ENCODE measurements around the gene DMTF1. TPM values are rescaled to one million over a fixed set of nuclear protein-coding genes. Genes with fewer than 3 reads are reported as not detected.
"Not testable (repeated sequence)": the region's sequence is repeated elsewhere in the genome, so short reads cannot be mapped to it uniquely, and the experiment has no call there.

DMTF1 gene, protein sequence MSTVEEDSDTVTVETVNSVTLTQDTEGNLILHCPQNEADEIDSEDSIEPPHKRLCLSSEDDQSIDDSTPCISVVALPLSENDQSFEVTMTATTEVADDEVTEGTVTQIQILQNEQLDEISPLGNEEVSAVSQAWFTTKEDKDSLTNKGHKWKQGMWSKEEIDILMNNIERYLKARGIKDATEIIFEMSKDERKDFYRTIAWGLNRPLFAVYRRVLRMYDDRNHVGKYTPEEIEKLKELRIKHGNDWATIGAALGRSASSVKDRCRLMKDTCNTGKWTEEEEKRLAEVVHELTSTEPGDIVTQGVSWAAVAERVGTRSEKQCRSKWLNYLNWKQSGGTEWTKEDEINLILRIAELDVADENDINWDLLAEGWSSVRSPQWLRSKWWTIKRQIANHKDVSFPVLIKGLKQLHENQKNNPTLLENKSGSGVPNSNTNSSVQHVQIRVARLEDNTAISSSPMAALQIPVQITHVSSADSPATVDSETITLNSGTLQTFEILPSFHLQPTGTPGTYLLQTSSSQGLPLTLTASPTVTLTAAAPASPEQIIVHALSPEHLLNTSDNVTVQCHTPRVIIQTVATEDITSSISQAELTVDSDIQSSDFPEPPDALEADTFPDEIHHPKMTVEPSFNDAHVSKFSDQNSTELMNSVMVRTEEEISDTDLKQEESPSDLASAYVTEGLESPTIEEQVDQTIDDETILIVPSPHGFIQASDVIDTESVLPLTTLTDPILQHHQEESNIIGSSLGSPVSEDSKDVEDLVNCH
- total RNA-seq, result 44.4 and 72.0 TPM in 2 replicates

DNA sequence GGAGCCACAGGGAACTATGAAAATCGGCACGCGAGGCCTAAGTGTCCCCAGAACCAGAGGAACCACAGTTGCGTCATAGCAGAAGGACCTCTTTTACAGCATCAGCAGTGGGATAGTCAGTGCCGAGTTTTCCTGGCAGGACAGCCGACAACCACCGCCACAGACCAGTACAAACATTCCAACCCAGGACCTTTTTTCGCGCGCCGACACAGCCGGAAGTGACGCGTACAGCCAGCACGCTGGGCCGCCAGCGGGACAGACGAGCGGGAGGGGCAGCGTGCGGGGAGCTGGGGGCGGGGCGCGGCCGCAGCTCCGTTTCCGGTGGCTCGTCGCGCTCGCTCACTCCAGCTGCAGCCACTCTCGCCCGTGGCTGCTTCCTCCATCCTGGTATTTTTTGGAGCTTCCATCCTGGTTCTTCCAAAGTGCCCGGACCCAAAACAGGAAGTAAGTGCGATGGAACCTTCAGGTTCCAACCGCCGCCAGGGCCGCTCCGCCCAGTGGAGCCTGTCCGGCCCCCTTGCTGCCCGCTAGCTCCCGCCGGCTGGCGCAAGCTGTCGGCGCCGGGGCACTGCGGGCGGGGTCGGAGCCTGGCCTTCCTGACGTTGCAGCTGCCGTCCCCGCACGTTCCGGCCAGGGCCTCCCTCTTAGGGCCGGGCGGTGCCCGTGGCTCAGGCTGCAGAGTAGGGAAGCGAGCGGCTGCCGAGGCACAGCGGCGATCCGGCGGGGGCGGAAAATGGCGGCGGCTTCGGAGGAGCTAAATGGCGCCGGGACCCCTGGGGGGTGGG, at the start of gene DMTF1:
DMTF1 (plus strand) TSS at position 342 of the 785 bp plus-strand sequence. CDS start 12,489 bp downstream, outside the sequence.
- DNase-seq, result peak; percentile 96

DNA sequence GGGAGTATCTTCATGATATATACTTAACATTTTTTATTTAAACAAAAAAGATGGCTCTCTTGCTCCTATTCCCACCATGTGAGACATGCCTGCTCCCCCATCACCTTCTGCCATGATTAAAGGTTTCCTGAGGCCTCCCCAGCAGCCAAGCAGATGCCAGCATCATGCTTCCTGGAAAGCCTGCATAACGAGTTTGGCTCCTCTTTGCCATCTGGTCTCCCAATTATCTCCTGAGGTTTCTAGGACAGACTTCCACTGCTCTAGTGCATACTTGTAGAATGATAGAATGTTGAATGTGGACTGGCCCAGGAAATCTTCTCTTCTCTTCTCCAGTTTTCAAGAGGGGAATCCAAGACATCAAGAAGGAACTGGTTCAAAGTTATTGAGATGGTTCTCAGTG, 46.9 kb upstream of the DMTF1 start:
- DNase-seq, result no peak

DNA sequence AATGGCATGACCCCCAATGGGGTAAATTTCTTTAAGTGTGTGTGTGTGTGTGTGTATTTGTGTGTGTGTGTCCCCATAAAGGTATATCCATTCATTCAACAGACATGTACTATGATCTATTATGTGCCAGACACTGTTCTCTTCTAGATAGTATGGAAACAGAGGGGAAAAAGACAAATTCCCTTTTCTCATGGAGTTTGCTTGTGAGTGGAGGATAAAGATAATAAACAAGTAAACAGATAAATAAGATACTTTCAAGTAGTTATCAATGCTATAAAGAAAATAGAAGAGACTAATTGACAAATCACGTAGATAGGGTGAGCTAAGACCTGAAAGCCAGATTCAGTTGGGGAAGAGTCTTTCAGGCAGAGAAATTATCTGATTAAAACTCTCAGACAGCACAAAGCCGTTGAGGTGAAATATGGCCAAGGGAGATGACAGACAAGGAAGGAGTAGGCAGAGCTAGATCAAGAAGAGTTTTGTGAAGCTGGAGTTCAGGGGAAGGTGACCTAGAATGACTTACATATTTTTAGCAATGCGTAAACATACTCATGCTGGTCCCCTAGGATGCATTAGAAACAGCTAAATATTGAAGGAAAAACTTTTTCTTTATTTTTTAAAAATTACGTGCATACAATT, 45.2 kb upstream of the DMTF1 start:
- DNase-seq, result no peak

DNA sequence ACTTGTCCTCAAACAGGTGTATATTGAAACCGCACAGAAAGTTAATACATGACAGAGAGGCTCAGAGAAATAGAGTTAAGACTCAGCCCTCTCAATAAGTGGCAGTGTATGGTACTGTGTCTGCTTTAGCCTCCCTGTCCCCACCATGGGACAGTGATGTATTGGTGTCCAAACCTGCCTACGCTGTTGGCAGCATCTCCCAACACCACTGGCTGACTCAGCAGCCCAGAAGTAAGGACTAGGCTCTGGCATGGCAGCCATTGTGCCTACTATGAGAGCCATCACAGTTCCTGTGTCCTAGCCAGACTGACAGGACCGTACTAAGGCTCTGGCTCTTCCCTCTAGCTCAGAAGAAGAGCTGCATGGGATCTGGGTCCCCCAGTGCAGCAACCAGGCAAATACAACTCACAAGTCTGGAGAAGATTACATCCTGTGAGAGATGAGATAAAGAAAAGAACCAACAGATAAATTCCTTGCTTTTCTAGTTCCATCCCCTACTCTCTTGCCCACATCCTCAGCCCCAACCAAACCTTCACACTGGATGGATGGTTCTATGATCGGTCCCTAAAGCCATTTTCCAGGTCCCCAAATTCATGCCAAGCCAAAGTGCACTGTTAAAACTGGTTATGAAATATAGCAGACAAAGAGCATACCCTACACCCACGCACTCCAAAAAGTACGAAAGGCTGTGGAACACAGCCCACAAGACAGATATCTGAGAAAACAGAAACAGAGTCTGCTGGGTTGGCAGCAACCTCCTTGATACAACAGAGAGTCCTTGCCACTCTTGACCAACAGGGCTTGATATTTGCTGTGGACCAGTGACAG, 44.1 kb upstream of the DMTF1 start:
- no peak for DNase-seq

DNA sequence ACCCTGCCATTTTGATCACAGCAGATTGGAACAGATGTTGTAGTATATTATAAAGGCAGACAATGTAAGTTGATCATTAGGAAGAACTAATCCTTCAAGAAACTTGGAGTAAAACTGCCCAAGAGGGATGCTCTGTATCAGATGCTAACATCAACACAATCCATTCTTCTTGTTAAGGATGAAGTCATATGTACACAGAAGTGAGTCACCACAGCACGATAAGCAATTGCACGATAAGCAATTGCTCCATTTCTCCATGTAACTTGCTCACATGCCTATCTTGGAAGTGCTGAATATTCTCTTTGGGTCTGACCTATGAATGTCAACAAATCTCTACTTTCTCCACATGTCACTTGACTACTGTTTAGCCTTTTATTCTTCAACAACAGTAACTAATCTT, 41.5 kb upstream of the DMTF1 start:
- DNase-seq, result peak; percentile 41

DNA sequence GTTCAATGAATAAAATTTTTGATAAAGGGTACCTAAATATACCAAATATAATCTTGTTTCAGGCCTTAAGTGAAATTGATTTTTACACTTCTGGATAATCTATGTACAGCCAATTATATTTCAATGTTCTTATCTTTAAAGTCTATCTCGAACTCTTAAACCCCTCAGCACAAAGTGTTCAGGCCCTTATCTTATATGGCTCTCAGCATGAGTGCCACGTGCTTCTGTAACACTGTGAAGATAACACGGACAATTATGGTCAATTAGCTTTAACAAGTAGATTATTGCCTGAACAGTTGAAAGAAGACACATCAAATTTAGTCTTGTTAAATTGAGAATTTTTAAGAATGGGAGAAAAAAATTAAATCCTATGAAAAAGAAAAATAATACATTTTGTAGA, 40.4 kb upstream of the DMTF1 start:
- no peak for DNase-seq

DNA sequence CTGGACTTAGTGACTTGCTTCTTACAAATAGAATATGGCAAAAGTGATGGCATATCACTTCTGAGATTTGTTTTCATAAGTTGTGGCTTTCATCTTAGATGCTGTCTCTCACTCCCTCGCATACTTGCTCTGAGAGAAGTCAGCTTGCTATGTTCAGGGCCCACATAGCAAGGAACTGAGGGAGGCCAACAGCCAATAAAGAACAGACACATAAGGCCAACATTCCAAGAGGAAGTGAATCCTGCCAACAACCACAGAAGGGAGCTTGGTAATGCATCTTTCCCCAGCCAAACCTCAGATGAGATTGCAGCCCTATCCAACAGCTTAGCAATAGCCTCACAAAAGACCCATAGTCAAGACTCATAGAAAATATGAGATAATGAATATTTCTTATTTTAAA, 39.2 kb upstream of the DMTF1 start:
- no peak for DNase-seq

DNA sequence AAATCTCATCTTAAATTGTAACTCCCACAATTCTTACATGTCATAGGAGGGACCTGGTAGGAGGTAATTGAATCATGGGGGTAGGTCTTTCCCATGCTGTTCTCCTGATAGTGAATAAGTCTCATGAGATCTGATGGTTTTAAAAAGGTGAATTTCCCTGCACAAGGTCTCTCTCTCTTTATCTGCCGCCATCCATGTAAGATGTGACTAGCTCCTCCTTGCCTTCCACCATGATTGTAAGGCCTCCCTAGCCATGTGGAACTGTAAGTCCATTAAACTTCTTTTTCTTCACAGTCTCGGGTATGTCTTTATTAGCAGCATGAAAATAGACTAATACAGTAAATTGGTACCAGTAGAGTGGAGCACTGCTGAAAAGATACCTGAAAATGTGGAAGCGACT, 38.3 kb upstream of the DMTF1 start:
- not testable (repeated sequence) for DNase-seq

DNA sequence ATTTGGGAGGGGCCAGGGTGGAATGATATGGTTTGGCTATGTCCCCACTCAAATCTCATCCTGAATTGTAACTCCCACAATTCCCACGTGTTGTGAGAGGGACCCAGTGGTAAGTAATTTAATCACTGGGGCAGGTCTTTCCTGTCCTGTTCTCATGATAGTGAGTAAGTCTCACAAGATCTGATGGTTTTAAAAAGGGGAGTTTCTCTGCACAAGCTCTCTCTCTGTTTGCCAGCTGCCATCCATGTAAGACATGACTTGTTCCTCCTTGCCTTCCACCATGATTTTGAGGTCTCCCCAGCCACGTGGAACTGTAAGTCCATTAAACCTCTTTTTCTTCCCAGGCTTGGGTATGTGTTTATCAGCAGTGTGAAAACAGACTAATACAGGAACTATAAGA, 36.5 kb upstream of the DMTF1 start:
- not testable (repeated sequence) for DNase-seq

DNA sequence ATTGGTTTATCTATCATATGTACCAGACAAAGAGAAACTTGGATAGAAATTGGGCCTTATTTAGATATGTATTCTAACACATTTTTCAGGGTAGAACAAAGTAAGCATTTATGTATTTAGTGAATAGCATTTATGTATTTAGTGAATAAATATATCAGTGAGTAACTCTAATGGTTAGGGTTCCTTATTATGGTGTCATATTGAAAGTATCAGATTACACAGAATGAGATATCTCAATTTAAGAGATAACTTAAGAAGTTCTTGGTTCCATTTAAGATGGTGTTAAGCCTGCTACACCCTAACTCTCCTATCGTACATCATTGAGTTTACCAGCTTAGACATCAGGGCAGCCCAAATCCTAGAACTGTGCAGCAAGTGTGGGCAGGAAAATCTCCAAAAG, 35.9 kb upstream of the DMTF1 start:
- no peak for DNase-seq

DNA sequence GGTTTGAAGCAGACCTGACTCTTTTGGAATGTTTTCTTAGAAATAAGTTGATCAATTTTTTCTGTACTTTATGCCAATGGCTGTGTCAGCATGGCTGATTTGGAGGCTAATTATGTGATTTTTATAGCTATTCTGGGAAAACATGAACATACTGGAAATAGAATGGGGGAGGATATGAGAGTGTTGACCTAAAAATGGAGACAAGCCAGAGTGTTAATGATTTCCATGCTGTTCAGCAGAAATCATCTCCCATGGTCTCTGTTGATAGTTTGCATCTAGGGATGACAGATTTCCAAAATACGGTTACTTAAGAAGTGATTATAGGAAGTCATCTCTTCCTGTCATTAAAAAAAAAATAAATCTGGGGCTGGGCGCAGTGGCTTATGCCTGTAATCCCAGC, 32.7 kb upstream of the DMTF1 start:
- no peak for DNase-seq

DNA sequence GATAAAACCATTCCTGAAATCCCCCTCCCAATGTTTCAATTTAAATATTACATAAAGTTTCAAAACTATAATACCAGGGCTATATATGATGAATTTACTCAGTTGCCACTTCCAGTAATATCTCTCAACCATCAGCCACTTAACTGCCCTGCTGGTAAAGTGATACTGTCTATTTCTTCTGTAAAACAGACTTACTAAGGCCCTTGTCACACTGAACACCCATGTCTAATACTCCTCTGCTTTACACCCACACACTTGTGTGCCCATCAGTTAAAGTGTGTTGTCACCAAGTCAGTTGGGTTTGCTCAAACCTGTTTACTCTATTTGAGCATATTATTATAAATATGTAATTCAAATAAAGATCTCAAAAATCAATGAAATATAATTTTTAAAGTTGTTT, 29.1 kb upstream of the DMTF1 start:
- DNase-seq, result no peak

DNA sequence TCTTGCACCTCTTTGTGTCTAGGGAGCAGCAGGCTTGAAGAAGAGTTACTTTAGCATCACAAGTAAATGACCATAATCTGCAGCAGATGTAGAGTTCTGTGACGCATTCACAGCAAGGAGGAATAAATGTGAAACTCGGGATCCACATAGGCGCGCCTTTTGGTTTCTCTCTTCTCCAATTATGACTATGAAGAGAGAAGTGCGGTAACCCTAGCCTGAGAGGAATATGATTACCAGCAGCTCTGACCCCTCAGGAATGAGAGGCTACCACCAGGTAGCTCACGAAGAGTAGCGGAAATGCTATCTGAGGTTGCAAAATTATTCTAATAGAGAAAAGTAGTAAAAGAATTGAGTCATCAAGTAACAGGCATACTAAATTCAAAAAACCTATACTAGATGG, 25.2 kb upstream of the DMTF1 start:
- no peak for DNase-seq

DNA sequence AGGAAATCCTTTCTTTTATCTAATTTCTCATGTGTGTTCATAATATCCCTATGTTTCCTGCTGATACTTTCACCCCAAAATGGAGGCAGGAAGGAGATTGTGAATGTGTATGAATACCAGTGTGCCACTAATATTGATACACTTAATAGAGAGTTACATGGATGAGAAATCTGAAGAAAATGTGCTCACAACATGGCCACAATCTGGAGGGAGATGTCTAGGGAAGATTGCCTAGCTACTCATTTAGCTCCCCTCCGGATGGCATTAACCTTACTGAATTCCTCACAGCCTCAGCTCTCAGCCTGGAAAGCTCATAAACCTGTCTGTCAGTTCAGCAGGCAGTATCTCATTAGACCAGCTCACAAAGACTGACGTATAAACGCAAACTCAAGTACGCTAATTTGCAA, 23.4 kb upstream of the DMTF1 start:
- DNase-seq, result peak; percentile 19

DNA sequence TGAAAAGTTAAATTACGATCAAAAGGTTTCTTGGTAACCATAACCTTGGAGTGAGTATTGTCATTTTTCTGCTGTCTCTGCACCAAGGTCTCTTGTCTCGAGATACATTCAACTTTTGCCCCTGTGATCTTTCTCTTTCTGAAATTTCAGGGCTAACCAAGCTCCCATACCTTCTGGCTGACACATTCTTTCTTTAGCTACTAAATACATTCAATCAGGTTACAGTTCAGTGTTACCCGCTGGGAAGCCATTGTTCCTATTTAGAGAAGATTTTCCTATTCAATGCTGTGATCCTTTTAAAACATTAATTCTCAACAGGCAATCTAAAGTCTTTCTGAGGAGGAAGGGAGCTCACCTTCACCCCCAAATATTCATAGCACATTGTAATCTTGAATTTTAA, 22.9 kb upstream of the DMTF1 start:
- DNase-seq, result no peak

DNA sequence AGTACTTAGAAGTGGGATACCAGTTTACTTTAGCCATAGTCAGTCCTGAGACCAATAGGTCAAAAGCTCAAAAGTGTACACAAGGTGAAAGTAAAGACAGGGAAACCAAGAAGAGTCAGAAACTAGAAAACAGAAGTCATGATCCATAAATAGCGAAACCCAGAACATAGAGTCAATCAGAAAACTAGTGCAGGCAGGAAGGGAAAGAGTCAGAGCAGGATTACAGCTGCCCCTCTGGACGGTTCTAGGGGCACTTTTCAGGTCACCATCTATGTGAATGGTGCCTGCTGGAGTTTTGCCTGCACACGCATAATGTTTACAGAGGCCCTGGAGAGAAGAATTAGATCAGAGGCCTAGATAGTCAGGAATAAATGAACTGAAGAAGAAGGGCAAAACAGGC, 22.4 kb upstream of the DMTF1 start:
- no peak for DNase-seq

DNA sequence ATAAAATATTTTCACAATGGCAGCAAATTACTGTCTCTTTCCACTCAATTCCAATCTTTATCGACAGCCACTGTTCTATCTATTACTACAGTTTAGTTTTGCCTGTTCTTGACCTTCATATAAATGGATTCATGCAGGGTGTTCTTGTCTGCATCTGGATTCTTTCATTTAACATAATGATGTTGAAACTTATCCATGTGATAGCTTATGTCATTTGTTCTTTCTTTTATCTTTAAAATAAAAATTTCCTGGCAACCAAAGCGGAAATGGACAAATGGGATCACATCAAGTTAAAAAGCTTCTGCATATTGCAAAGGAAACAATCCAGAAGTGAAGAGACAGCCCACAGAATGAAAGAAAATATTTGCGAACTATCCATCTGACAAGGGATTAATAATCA, 20.5 kb upstream of the DMTF1 start:
- no peak for DNase-seq

DNA sequence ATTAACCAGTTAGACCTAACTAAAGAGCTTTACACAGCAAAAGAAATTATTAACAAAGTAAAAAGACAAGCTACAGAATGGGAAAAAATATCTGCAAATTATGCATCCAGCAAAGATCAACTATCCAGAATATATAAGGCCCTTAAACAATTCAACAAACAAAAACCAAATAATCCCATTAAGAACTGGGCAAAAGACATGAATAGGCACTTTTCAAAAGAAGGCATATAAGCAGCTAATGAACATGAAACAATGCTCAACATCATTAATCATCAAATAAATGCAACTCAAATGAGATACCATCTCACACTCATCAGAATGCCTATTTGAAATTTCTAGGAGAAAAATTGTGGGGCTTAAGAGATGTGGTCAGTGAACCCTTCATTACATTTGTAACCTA, 15.0 kb upstream of the DMTF1 start:
- DNase-seq, result no peak

DNA sequence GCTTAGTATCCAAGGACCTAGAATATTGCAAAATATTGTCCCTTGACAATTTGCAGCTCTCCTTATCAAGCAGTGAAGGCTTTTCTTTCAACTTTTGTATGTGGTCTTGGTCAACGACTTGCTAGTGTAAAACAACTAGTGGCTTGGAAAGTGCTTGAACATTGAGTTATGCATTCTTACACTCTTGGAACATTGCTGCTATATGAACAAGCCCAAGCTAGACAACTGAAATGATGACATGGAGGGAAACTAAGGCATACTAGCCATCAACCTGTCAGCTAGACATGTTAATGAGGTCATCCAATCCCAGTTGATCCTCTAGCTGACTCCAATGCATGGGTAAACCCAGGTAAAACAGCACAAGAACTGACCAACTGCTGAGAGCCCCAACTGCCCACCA, 12.7 kb upstream of the DMTF1 start:
- no peak for DNase-seq

DNA sequence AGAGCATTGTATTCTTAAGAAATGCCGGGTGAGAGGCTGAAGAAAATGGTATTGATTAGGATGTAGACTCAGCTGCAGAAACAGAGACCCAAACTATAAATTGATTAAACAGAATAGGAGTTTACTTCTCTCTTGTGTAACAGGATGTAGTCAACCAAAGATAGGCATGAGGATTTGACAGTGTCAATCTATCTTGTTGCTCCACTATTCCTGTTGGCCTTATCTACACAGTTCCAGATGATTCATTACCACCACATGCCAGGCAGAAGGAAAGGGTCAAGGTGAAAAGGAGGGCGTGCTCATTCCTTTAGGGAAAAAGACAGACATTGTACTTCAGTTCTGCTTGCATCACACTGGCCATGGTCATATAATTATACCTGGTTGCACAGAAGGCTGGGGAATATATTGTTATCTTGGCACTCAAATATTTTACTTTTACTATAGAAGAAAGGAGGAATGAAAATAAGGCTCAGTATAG, 11.9 kb upstream of the DMTF1 start:
- no peak for DNase-seq

DNA sequence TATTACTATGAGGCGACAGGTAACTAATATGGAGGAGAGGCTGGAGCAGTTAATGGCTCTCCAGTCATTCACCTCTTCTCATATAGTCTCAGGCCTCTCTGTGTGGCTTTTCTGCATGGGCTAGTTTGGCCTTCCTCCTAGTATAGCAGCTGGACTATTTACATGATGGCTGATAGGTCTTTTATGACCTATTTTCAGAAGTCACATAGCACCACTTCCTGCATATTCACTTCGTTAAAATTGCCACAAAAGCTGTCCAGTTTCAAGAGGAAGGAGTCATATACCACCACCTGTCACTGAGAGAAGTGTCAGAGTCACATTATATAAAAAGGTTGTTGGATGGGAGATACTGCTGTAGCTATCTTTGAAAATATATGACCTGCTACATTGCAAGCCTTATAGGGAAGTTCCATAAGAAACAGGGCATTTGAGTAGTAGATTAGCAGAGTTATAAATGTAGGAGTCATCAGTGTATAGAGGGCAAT, 8.0 kb upstream of the DMTF1 start:
- DNase-seq, result no peak

Data from dermis blood vessel endothelial cell (primary cell).